HG02840 (cell line): ENCODE results near the gene FAM13A.
A peak's percentile ranks its signal among the peaks of the same experiment; 100 is the strongest.

Experiments used
- ATAC-seq: cut with Tn5 transposase; IDR thresholded peaks from one replicate; pipeline ENCODE4 v1.9.1; 2021; ENCODE audit warnings: mild to moderate bottlenecking, moderate library complexity, moderate number of reproducible peaks; ENCODE audit not compliant: unreplicated experiment, low FRiP score

The FAM13A gene

GRCh38 chr4:88819818-88820697, 236.9 kb downstream of the FAM13A start:
- ATAC-seq: no peak

- no peak for ATAC-seq
Measured at GRCh38 chr4:88818631-88819470, 238.1 kb downstream of the FAM13A start.

GRCh38 chr4:88817740-88818139, 239.2 kb downstream of the FAM13A start:
- no peak for ATAC-seq

GRCh38 chr4:88816360-88816759, 240.6 kb downstream of the FAM13A start:
- no peak for ATAC-seq

GRCh38 chr4:88814043-88814617, 242.9 kb downstream of the FAM13A start:
- no peak for ATAC-seq

- ATAC-seq: no peak
Measured at GRCh38 chr4:88813013-88813412, 244.0 kb downstream of the FAM13A start.

GRCh38 chr4:88812420-88812819, 244.6 kb downstream of the FAM13A start:
- no peak for ATAC-seq

GRCh38 chr4:88811904-88812303, 245.1 kb downstream of the FAM13A start:
- no peak for ATAC-seq

- no peak for ATAC-seq
Measured at GRCh38 chr4:88810325-88810724, 246.7 kb downstream of the FAM13A start.

- ATAC-seq: no peak
Measured at GRCh38 chr4:88809576-88810219, 247.3 kb downstream of the FAM13A start.

- ATAC-seq: no peak
Measured at GRCh38 chr4:88809101-88809500, 247.9 kb downstream of the FAM13A start.

GRCh38 chr4:88807499-88807898, 249.5 kb downstream of the FAM13A start:
- no peak for ATAC-seq

GRCh38 chr4:88804234-88804633, 252.8 kb downstream of the FAM13A start:
- ATAC-seq: no peak

- ATAC-seq: peak; percentile 77
Measured at GRCh38 chr4:88803600-88804096, 253.3 kb downstream of the FAM13A start.

GRCh38 chr4:88802585-88803286, 254.2 kb downstream of the FAM13A start:
- ATAC-seq: no peak

GRCh38 chr4:88802138-88802537, 254.8 kb downstream of the FAM13A start:
- no peak for ATAC-seq

- no peak for ATAC-seq
Measured at GRCh38 chr4:88799900-88800299, 257.1 kb downstream of the FAM13A start.

- ATAC-seq: no peak
Measured at GRCh38 chr4:88797725-88798124, 259.3 kb downstream of the FAM13A start.

- ATAC-seq: no peak
Measured at GRCh38 chr4:88796545-88796944, 260.4 kb downstream of the FAM13A start.

- ATAC-seq: no peak
Measured at GRCh38 chr4:88794952-88795351, 262.0 kb downstream of the FAM13A start.
